ENCODE measurements around the gene ARHGAP45.

GRCh38 chr19:1055886-1056620 is 10.9 kb upstream of the ARHGAP45 start:
- TF ChIP-seq TAF1 (IDR thresholded peaks at IDR 0.05; ENCODE audit: borderline replicate concordance, insufficient read depth, low read length) (no peak), REST (IDR thresholded peaks at IDR 0.05; ENCODE audit: insufficient read depth in 1 of 2, low read depth in 2 of 2, low read length in 2 of 2) (no peak), SIN3A (IDR thresholded peaks at IDR 0.05; ENCODE audit: borderline replicate concordance, insufficient read depth, low read length) (no peak), POLR2AphosphoS5 (IDR thresholded peaks at IDR 0.05; ENCODE audit: low read depth, low read length) (no peak), FOXP2 (optimal IDR thresholded peaks at IDR 0.05; ENCODE audit: borderline replicate concordance, extremely low read depth, extremely low read length, insufficient read depth) (no peak)
